HCEC 1CT (cell line): Measurements from ENCODE around the gene TNK1.
A peak's percentile ranks its signal among the peaks of the same experiment; 100 is the strongest.

Experiments
- DNase-seq: peaks from one replicate; pipeline ENCODE4 v3.0.0-alpha.2; 2017

TNK1 gene

DNA sequence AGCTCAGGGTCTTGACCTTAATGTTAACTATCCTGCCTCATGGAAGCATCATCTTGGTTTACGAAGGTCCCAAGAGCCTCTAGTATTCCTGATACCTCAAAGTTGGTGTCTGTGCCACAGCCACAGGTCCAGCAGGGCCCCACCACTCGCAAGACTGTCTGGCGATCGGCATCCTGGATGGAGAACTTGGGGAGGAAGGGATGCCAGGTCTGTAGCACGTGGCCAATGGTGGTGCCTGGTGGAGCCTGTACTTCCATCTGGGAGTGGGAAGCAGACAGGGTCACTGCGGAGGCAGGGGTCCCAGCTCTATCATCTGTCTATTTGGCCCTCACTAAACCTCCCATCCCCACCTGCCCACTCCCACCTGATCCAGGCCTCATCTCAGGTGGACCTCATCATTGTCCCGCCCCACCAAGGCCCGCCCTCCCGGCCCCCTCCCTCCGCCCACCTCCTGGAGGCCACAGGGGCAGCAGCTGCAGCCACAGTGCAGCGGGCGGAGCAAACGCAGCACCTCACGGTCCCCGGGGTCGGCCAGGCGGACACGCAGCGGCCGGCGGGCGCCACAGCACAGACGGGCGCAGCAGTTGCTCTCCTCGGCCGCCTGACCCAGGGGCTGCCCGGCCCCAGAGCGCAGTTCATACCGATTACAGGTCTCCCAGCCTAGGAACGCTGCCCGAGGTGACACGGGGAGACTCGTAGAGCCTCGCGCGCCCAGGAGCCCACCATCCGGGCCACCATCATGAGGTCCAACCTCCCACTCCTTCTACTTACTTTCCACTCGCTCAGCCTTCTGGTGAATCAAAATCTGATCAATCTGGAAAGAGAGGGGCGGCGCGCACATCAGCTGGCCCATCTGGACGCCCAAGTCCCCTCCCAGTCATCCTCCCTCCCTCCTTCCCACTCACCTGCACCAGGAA is 12.1 kb downstream of the TNK1 start:
- no peak for DNase-seq

- DNase-seq, result no peak
These were observed 12.9 kb downstream of the TNK1 start for GRCh38 chr17:7393613-7394451.

DNA sequence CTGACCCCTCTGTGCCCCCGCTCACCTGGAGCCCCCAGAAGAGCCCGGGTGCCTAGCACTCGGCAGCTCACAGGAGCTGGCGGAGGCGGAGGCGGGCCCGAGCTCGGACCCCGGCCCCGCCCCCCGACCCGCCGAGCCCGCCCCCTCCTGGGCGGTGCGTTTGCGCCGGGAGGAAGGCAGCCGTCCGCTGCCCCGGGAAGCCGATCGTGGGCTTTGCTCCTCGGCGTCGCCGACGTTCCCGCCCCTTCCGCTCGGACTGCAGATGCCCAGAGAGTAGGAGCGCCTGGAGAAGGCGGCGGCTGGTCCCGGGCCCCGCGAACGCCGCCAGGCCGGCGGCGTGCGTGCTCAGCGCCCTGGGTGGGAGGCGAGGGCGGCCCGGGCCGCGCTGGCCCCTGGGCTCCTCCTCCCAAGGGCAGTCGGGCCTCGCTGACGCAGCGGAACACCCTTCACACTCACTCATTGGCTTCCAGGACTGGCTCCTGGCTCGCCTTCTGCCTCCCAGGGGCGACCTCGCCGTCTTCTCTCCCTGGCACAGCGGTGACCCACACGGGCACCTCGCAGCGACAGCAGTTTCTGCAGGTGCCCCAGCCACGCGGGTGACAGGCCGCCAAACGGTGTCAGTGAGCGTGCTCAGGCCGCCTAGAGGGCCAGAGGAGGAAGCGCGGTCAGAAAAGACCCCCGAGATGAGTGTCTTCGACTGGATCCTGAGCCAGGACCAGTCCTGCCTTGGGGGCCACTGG is 13.7 kb downstream of the TNK1 start, which contains the start of gene PLSCR3:
TSS of gene PLSCR3 (minus strand) at position 74 of the 740 bp plus-strand sequence. CDS start 415 bp downstream, outside the sequence.
- DNase-seq, result peak; percentile 76

GRCh38 chr17:7396147-7396546 is 15.3 kb downstream of the TNK1 start:
- no peak for DNase-seq

DNA sequence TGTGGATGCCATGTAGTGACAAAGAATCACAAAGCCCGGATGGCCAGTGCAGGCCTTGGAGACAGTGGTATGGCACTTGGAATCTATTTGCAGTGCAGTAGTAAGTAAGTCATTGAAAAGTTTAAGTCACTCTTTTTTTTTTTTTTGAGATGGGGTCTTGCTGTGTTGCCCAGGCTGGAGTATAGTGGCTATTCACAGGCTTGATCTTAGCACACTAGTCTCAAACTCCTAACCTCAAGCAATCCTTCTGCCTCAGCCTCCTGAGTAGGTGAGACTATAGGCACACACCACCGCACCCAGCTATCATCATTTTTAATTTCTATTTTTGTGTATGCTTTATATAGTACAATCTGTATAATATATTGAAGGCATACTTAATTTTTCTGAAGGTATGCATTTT is 17.7 kb downstream of the TNK1 start:
- DNase-seq, result no peak

DNA sequence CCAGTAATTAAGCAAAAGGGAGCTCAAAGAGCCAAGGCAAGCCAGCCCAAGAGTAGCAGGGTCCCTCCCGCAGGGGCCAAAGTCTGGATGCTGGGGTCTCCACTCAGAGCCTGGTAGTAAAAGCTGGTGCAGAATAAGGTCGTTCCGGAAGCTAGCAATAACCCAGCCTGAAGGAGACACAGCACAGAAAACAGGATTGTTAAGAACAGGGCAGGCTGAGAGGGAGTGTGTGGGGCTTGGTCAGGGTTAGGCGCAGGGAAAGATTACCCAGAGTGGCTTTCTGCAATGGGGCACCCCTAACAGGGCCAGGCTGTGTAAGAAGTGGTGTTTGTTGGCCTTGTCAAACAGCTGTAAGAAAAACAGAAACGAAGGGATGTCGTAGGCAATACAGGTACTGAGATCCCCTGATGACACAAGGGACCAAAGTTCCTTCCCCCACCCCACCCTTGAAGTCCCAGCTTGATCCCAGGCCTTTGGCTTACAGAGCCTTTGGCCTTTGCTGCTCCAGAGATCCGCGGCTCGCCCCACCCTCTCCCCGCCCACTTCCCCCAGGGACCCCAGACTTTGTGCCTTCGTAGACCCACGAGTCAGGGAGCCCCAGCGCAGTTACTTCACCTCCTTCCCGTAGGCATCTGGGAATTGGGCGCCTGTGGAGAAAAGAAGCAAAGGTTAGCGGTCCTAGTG is 22.3 kb downstream of the TNK1 start:
- DNase-seq, result no peak

DNA sequence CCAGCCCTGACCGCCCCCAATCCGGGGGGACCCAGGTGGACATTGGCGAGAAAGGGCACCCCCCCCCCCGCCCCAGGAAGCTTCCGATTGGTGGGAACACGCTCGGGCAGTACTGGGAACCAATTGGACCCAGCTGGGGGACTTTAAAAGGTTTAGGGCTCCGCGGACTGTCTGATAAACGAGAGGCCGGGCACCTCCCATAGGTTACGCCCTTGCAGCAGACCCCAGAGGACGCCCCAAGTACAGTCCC is 22.8 kb downstream of the TNK1 start:
- DNase-seq, result peak; percentile 63

- DNase-seq, result peak; percentile 99
These were observed 23.3 kb downstream of the TNK1 start, which contains the start of gene TMEM256 for GRCh38 chr17:7403977-7404736. TSS of gene TMEM256 (minus strand) at chr17:7404097. CDS start at chr17:7404084, 13 bp downstream.

DNA sequence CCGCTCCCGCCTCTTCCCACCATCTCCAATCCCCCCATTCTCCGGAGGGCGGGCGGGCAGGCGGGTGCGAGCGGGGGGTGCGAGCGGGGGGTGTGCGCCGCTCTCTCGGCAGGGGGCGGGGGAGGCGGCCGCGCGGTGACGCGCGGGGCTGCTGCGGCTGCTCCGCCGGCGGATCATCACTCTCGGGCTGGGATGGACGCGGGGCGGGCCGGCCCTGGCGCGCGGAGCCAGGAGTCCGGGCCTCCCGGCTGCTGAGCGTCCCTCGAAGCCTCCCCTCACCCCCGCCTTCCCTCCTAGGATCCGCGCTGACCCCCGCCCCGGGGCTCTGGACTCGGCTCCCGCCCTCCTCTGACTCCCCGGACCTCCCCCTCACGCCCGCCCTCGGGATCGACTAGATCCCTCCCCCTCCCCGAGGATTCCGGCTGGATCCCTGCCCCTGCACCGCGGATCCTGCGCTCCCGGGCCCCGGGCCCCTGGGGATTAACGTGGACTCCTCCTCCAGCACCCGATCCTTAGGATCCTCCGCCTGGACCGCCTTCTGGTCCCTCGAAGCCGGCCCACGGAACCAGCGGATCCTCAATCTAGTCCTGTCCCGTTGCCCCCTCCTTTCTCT is 24.0 kb downstream of the TNK1 start:
- DNase-seq, result peak; percentile 32

GRCh38 chr17:7405350-7406234 is 24.7 kb downstream of the TNK1 start:
- DNase-seq, result no peak

- DNase-seq, result no peak
These were observed 25.4 kb downstream of the TNK1 start for GRCh38 chr17:7406235-7406825.

GRCh38 chr17:7407082-7407481 is 26.2 kb downstream of the TNK1 start:
- DNase-seq, result no peak

GRCh38 chr17:7407485-7408251 is 26.8 kb downstream of the TNK1 start, which contains the start of gene NLGN2:
TSS of gene NLGN2 (plus strand) at chr17:7407845. CDS start at chr17:7408256, 411 bp downstream.
- DNase-seq, result no peak

GRCh38 chr17:7408252-7408727 is 27.4 kb downstream of the TNK1 start:
- no peak for DNase-seq

DNA sequence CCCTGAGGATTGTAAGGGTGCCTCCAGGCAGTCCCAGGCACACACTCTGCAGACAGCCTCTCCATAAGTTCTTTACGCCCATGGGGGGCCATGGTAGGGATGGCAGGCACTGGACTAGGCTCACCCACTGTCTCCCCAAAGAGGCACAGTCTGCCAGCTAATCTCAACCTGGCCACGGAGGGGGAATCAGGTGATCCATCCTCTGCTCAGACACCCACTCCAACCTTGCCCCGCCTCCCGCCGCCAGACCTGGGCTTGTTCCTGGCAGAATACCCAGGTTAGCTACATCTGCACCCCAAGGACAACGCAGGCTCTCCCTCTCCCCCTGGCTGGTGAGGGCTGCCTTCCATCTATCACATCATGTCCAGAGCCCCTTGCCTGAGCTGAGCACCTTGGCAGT is 28.0 kb downstream of the TNK1 start:
- no peak for DNase-seq

- no peak for DNase-seq
These were observed 28.8 kb downstream of the TNK1 start for GRCh38 chr17:7409716-7410115.

DNA sequence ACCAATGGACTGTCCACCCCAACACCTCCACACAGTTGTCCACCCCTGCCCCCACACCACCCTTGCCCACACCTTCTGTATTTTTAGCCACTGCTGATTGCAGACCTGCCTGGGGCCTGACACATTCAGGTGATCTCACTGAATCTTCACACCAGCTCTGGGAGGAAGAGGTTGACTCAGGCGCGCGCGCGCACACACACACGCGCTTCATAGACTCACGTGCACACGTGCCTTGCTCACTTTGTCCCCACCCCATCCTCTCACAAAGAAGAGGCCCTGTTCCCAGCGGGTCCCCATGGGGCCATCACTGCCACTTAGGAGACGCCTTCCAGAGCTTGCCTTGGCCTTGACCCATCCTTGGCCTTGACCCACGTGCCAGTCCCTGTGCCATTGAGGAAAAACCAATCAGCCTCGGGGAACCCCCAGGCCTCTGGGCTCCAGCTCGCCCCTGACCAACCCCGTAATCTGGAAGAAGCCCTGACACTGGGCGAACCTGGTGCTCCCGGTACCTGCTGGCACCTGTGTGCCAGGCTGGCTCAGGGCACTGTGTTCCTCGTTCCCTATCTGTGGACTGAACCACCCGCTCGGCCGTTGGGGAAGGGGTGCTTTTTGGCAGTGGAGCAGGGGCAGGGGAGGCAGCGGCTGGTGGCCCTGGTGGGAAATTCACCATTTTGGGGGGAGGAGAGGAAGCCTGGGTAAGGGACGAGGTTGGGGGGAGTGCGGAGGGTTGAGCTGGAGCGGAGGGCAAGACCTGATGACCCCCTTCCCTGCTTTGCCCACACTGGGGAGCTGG is 29.9 kb downstream of the TNK1 start:
- no peak for DNase-seq

DNA sequence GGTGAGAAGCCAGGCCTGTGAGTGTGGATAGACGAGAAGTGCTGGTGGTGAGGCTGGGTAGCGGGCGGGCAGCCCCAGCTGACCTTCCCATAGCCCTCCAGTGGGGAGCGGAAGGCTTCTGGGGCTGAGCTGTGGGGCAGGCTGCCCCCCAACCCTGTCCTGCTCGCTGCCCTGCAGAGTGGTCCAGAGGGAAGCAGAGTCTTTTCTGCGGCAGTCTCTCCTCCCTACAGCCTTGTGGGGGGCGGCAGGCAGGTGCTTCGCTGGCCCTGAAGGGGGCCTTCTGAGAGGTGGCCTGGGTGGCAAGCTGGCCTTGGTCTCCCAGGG is 30.5 kb downstream of the TNK1 start:
- no peak for DNase-seq
